ENCODE data around the gene SLC35F4. TPM values are rescaled to one million over a fixed set of nuclear protein-coding genes. Genes with fewer than 3 reads are reported as not detected.

Gene SLC35F4
- total and polyA plus RNA-seq, 5 donors from 2014 or later = not detected

GRCh38 chr14:57834961-57835360 is 30.9 kb downstream of the SLC35F4 start:
- Mint-ChIP-seq H3K27me3 (peaks cover 4% of the 10 kb centered on the region), H3K36me3 (no peaks in the 10 kb centered on the region), H3K4me1 (no peaks in the 10 kb centered on the region), H3K4me3 (no peak overlapping the region), H3K27ac (no peak overlapping the region), H3K9me3 (peaks cover 0 to 6% (median 0%) of the 10 kb centered on the region in 7 donors)
- Histone ChIP-seq H3K4me1 (ENCODE audit: control insufficient read depth, insufficient read depth, low read length, poor library complexity, severe bottlenecking) (no peaks in the 10 kb centered on the region), H3K9me3 (ENCODE audit: control insufficient read depth in 2 of 2, low read length in 2 of 2) (no peaks in the 10 kb centered on the region), H3K27me3 (ENCODE audit: control insufficient read depth, insufficient read depth, low read length) (no peaks in the 10 kb centered on the region), H3K4me3 (ENCODE audit: low read depth, low read length) (no peak overlapping the region), H3K36me3 (ENCODE audit: control insufficient read depth, insufficient read depth, low read length) (no peaks in the 10 kb centered on the region), H3K27ac (ENCODE audit: insufficient read depth, low read length, poor library complexity, severe bottlenecking) (no peak overlapping the region)
- ATAC-seq (ENCODE audit: low read depth in 2 of 2) (no peak), DNase-seq (no peak)

GRCh38 chr14:57834001-57834598 is 31.8 kb downstream of the SLC35F4 start:
- H3K36me3 ChIP-seq (ENCODE audit: control insufficient read depth, insufficient read depth, low read length) = no peaks in the 10 kb centered on the region
- Mint-ChIP-seq H3K36me3 (no peaks in the 10 kb centered on the region), H3K4me3 (no peak overlapping the region), H3K9me3 (peaks cover 0 to 6% (median 0%) of the 10 kb centered on the region in 7 donors), H3K27ac (no peak overlapping the region), H3K4me1 (no peaks in the 10 kb centered on the region), H3K27me3 (peaks cover 4% of the 10 kb centered on the region)
- ATAC-seq (ENCODE audit: low read depth in 2 of 2) = no peak
- DNase-seq = no peak
- H3K27ac ChIP-seq (ENCODE audit: insufficient read depth, low read length, poor library complexity, severe bottlenecking) = no peak overlapping the region
- H3K4me1 ChIP-seq (ENCODE audit: control insufficient read depth, insufficient read depth, low read length, poor library complexity, severe bottlenecking) = no peaks in the 10 kb centered on the region
- H3K4me3 ChIP-seq (ENCODE audit: low read depth, low read length) = no peak overlapping the region
- H3K27me3 ChIP-seq (ENCODE audit: control insufficient read depth, insufficient read depth, low read length) = no peaks in the 10 kb centered on the region
- no peaks in the 10 kb centered on the region for H3K9me3 ChIP-seq (ENCODE audit: control insufficient read depth in 2 of 2, low read length in 2 of 2)

- no peaks in the 10 kb centered on the region for H3K27me3 ChIP-seq (ENCODE audit: control insufficient read depth, insufficient read depth, low read length)
- no peaks in the 10 kb centered on the region for H3K4me1 ChIP-seq (ENCODE audit: control insufficient read depth, insufficient read depth, low read length, poor library complexity, severe bottlenecking)
- Mint-ChIP-seq H3K27ac (no peak overlapping the region), H3K27me3 (peaks cover 4% of the 10 kb centered on the region), H3K4me3 (no peak overlapping the region), H3K4me1 (no peaks in the 10 kb centered on the region), H3K36me3 (no peaks in the 10 kb centered on the region), H3K9me3 (peaks cover 0 to 6% (median 0%) of the 10 kb centered on the region in 7 donors)
- H3K27ac ChIP-seq (ENCODE audit: insufficient read depth, low read length, poor library complexity, severe bottlenecking) = no peak overlapping the region
- DNase-seq (no peak), ATAC-seq (ENCODE audit: low read depth in 2 of 2) (no peak)
- no peaks in the 10 kb centered on the region for H3K36me3 ChIP-seq (ENCODE audit: control insufficient read depth, insufficient read depth, low read length)
- no peaks in the 10 kb centered on the region for H3K9me3 ChIP-seq (ENCODE audit: control insufficient read depth in 2 of 2, low read length in 2 of 2)
- H3K4me3 ChIP-seq (ENCODE audit: low read depth, low read length) = no peak overlapping the region
Measured at GRCh38 chr14:57833323-57833722, 32.6 kb downstream of the SLC35F4 start.

- Mint-ChIP-seq H3K27ac (no peak overlapping the region), H3K4me3 (no peak overlapping the region), H3K4me1 (no peaks in the 10 kb centered on the region), H3K36me3 (no peaks in the 10 kb centered on the region), H3K27me3 (peaks cover 4% of the 10 kb centered on the region), H3K9me3 (peaks cover 0 to 3% (median 0%) of the 10 kb centered on the region in 7 donors)
- Histone ChIP-seq H3K4me1 (ENCODE audit: control insufficient read depth, insufficient read depth, low read length, poor library complexity, severe bottlenecking) (no peaks in the 10 kb centered on the region), H3K9me3 (ENCODE audit: control insufficient read depth in 2 of 2, low read length in 2 of 2) (no peaks in the 10 kb centered on the region), H3K27ac (ENCODE audit: insufficient read depth, low read length, poor library complexity, severe bottlenecking) (no peak overlapping the region), H3K27me3 (ENCODE audit: control insufficient read depth, insufficient read depth, low read length) (no peaks in the 10 kb centered on the region), H3K4me3 (ENCODE audit: low read depth, low read length) (no peak overlapping the region), H3K36me3 (ENCODE audit: control insufficient read depth, insufficient read depth, low read length) (no peaks in the 10 kb centered on the region)
- DNase-seq = no peak
- no peak for ATAC-seq (ENCODE audit: low read depth in 2 of 2)
Measured at GRCh38 chr14:57831981-57832380, 33.9 kb downstream of the SLC35F4 start.

- H3K9me3 Mint-ChIP-seq = peaks cover 0 to 7% (median 0%) of the 10 kb centered on the region in 7 donors
- ATAC-seq (ENCODE audit: low read depth in 2 of 2) = no peak
- DNase-seq = no peak
- no peaks in the 10 kb centered on the region for H3K4me1 Mint-ChIP-seq
- Histone ChIP-seq H3K4me3 (ENCODE audit: low read depth, low read length) (no peak overlapping the region), H3K27ac (ENCODE audit: insufficient read depth, low read length, poor library complexity, severe bottlenecking) (no peak overlapping the region), H3K36me3 (ENCODE audit: control insufficient read depth, insufficient read depth, low read length) (no peaks in the 10 kb centered on the region), H3K27me3 (ENCODE audit: control insufficient read depth, insufficient read depth, low read length) (no peaks in the 10 kb centered on the region), H3K9me3 (ENCODE audit: control insufficient read depth in 2 of 2, low read length in 2 of 2) (no peaks in the 10 kb centered on the region), H3K4me1 (ENCODE audit: control insufficient read depth, insufficient read depth, low read length, poor library complexity, severe bottlenecking) (no peaks in the 10 kb centered on the region)
- H3K4me3 Mint-ChIP-seq = no peak overlapping the region
- H3K27me3 Mint-ChIP-seq = peaks cover 8% of the 10 kb centered on the region
- H3K36me3 Mint-ChIP-seq = no peaks in the 10 kb centered on the region
- peak overlapping the region in 1 of 3 donors; percentile 12 for H3K27ac Mint-ChIP-seq
Measured at GRCh38 chr14:57828713-57829112, 37.2 kb downstream of the SLC35F4 start.

- DNase-seq (no peak), ATAC-seq (ENCODE audit: low read depth in 2 of 2) (no peak)
- no peaks in the 10 kb centered on the region for H3K9me3 ChIP-seq (ENCODE audit: control insufficient read depth in 2 of 2, low read length in 2 of 2)
- no peaks in the 10 kb centered on the region for H3K4me1 ChIP-seq (ENCODE audit: control insufficient read depth, insufficient read depth, low read length, poor library complexity, severe bottlenecking)
- H3K36me3 Mint-ChIP-seq = no peaks in the 10 kb centered on the region
- no peak overlapping the region for H3K4me3 Mint-ChIP-seq
- no peaks in the 10 kb centered on the region for H3K36me3 ChIP-seq (ENCODE audit: control insufficient read depth, insufficient read depth, low read length)
- H3K27me3 Mint-ChIP-seq = peaks cover 5% of the 10 kb centered on the region
- no peak overlapping the region for H3K4me3 ChIP-seq (ENCODE audit: low read depth, low read length)
- H3K27ac ChIP-seq (ENCODE audit: insufficient read depth, low read length, poor library complexity, severe bottlenecking) = no peak overlapping the region
- H3K27me3 ChIP-seq (ENCODE audit: control insufficient read depth, insufficient read depth, low read length) = no peaks in the 10 kb centered on the region
- H3K4me1 Mint-ChIP-seq = no peaks in the 10 kb centered on the region
- peaks cover 0 to 7% (median 0%) of the 10 kb centered on the region in 7 donors for H3K9me3 Mint-ChIP-seq
- no peak overlapping the region for H3K27ac Mint-ChIP-seq
Measured at GRCh38 chr14:57823015-57823660, 42.8 kb downstream of the SLC35F4 start.

GRCh38 chr14:57822081-57822480 is 43.8 kb downstream of the SLC35F4 start:
- no peak overlapping the region for H3K27ac ChIP-seq (ENCODE audit: insufficient read depth, low read length, poor library complexity, severe bottlenecking)
- no peak overlapping the region for H3K27ac Mint-ChIP-seq
- no peak overlapping the region for H3K4me3 ChIP-seq (ENCODE audit: low read depth, low read length)
- H3K4me1 ChIP-seq (ENCODE audit: control insufficient read depth, insufficient read depth, low read length, poor library complexity, severe bottlenecking) = no peaks in the 10 kb centered on the region
- H3K27me3 Mint-ChIP-seq = peaks cover 5% of the 10 kb centered on the region
- no peaks in the 10 kb centered on the region for H3K36me3 ChIP-seq (ENCODE audit: control insufficient read depth, insufficient read depth, low read length)
- H3K4me1 Mint-ChIP-seq = no peaks in the 10 kb centered on the region
- DNase-seq = no peak
- no peaks in the 10 kb centered on the region for H3K27me3 ChIP-seq (ENCODE audit: control insufficient read depth, insufficient read depth, low read length)
- no peak overlapping the region for H3K4me3 Mint-ChIP-seq
- peaks cover 0 to 7% (median 0%) of the 10 kb centered on the region in 7 donors for H3K9me3 Mint-ChIP-seq
- no peaks in the 10 kb centered on the region for H3K9me3 ChIP-seq (ENCODE audit: control insufficient read depth in 2 of 2, low read length in 2 of 2)
- no peak for ATAC-seq (ENCODE audit: low read depth in 2 of 2)
- H3K36me3 Mint-ChIP-seq = no peaks in the 10 kb centered on the region

- ATAC-seq (ENCODE audit: low read depth in 2 of 2) = no peak
- H3K27ac Mint-ChIP-seq = no peak overlapping the region
- no peaks in the 10 kb centered on the region for H3K9me3 ChIP-seq (ENCODE audit: control insufficient read depth in 2 of 2, low read length in 2 of 2)
Measured at GRCh38 chr14:57820581-57820980, 45.3 kb downstream of the SLC35F4 start.

More at GRCh38 chr14:57820581-57820980, 45.3 kb downstream of the SLC35F4 start:
- Histone ChIP-seq H3K36me3 (ENCODE audit: control insufficient read depth, insufficient read depth, low read length) (no peaks in the 10 kb centered on the region), H3K27me3 (ENCODE audit: control insufficient read depth, insufficient read depth, low read length) (no peaks in the 10 kb centered on the region), H3K4me3 (ENCODE audit: low read depth, low read length) (no peak overlapping the region), H3K4me1 (ENCODE audit: control insufficient read depth, insufficient read depth, low read length, poor library complexity, severe bottlenecking) (no peaks in the 10 kb centered on the region), H3K27ac (ENCODE audit: insufficient read depth, low read length, poor library complexity, severe bottlenecking) (no peak overlapping the region)
- Mint-ChIP-seq H3K27me3 (peaks cover 4% of the 10 kb centered on the region), H3K4me1 (no peaks in the 10 kb centered on the region), H3K36me3 (no peaks in the 10 kb centered on the region), H3K4me3 (no peak overlapping the region), H3K9me3 (peaks cover 0 to 7% (median 0%) of the 10 kb centered on the region in 7 donors)
- no peak for DNase-seq

Data from CD4-positive, CD25-positive, alpha-beta regulatory T cell (primary cell).